GM18907 (cell line): ENCODE measurements around the gene EIF3J.
"Not testable (repeated sequence)": the region's sequence is repeated elsewhere in the genome, so short reads cannot be mapped to it uniquely, and the experiment has no call there.

ENCODE experiments used
- ATAC-seq: cut with Tn5 transposase; IDR thresholded peaks from one replicate; pipeline ENCODE4 v1.9.1; 2021; ENCODE audit warnings: mild to moderate bottlenecking, moderate library complexity; ENCODE audit not compliant: unreplicated experiment

EIF3J gene

DNA sequence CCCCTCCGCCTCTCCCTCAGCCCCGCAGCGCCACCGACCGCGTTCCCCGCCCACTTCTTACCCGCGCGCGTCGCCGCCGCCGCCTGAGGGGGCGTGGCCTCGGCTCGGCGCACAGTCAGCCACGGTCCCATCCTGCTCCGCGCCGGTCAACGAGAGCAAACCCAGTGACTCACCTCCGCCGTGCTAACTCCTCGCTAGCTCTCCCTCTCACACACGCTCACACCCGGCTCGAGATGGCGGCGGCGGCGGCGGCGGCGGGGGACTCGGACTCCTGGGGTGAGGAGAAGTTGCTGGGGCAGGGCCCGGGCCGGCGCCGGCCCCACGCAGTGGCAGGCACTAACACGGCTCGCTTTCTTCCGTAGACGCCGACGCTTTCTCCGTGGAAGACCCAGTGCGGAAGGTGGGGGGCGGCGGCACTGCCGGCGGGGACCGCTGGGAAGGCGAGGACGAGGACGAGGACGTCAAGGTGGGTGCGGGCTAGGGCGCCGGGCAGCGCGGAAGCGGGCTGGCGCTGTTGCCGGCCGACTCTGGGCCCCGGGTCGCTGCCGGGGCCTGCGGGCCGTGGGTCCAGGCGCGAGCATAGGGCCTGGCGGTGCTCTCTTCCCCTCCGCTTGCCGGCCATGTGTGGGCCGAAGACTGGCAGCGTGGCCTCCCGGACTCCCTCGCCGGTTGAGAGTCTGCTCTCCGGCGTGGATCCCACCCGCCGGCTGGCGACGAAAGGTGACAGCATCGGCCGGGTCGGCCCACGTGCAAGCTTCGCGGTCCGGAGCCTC lies at the start of gene EIF3J:
Gene EIF3J, plus strand, starts transcription at position 186 of the 773 bp plus-strand sequence. Its CDS starts 48 bp downstream, at position 234.
- peak; percentile 92 for ATAC-seq

- no peak for ATAC-seq
Observed at GRCh38 chr15:44489464-44489863, 47.5 kb upstream of the EIF3J start.

DNA sequence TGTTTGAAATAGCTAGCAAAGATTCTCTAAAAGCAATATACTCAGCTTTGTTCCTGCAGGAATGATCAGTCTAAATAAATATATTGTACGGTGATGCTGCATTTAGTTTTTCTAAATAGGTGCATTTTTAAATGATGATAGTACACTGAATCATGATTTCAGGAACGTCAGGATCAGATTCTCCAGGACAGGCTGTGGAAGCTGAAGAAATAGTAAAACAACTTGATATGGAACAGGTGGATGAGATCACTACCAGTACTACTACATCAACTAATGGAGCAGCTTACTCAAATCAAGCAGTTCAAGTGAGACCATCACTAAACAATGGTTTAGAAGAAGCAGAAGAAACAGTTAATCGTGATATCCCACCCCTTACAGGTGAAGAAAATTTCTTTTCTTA lies 46.3 kb upstream of the EIF3J start:
- ATAC-seq, result no peak

DNA sequence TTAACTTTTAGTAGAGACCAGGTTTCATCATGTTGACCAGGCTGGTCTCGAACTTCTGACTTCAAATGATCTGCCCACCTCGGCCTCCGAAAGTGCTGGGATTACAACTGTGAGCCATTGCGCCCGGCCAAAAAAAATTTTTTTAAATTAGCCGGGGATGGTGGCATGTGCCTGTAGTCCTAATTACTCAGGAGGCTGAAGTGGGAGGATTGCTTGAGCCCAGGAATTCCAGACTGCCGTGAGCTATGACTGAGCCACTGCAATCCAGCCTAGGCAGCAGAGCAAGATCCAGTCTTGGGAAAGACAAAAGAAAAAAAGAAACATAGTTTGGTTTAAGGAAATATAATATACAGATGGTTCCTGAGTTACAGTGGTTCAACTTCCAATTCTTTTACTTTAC lies 44.9 kb upstream of the EIF3J start:
- no peak for ATAC-seq

DNA sequence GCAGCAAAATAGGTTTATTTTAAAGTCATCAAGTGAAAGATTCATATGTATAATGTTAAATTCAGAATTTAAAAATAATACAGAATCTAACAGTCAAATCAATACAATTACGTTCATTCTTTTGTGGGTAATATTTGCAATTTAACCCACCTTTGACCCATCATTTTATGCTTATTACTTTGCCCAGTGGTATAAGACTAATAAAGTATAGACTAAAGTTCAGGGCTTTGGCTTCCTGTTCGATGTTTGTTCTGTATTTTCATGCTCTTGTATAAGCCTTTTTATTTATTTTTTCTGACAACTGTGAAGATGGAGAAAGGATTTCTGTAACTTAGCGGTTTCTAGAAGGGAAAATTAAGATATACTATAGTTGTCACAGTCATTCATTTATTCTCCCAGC lies 44.3 kb upstream of the EIF3J start:
- ATAC-seq, result no peak

DNA sequence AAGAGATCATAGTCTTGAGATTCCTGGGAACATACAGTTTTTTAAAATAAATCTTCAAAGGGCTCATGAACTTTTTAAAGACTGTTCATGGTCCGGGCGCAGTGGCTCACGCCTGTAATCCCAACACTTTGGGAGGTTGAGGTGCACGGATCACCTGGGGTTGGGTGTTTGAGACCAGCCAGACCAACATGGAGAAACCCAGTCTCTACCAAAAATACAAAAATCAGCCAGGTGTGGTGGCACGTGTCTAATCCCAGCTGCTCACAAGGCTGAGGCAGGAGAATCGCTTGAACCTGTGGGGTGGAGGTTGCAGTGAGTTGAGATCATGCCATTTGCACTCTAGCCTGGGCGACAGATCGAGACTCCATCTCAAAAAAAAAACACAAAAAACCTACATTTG lies 41.4 kb upstream of the EIF3J start:
- ATAC-seq, result no peak

GRCh38 chr15:44500555-44500954 lies 36.4 kb upstream of the EIF3J start:
- no peak for ATAC-seq

DNA sequence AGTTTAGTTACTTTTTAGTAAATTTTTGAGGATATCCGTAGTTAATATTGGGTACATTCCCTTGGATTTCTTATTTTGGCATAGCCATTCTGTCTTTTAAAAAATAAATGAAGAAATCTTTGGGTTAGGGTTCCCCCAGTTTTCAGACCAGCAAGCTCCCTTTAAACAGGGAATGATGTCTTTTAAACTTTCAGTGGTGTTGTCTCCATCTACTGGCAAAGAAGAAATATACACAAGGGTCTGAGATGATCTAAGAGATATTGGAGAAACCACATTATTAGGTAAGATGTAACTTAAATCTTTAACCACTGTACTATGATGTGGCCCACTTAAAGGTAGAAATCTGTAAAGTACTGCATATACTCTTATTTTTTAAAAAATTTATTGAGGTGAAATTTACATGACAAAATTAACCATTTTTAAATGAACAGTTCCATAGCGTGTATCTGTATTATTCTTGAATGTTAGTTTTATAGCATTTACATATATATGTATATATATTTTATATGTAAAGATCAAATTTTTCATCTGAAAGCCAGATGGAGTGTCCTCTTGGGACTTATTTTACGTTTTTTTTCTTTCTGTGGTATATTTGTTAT lies 35.1 kb upstream of the EIF3J start:
- ATAC-seq, result no peak

DNA sequence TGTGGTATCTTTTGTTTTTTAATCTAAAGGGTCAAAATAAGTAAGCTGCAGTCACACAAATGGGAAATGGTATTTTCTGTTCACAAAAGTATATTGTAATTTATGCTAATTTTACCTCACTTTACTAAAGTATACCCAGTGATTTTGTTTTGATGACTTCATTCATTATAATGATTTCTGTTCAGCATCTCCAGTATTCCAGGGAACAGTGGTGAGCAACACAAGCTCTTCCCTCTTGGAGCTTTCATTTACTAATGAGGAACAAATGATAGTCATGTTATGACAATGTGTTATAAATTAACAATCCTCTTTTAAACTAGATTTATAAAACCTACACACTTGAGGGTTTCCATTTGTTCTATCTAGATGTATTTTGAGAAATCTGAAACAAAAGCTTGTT lies 20.5 kb upstream of the EIF3J start:
- ATAC-seq, result no peak

DNA sequence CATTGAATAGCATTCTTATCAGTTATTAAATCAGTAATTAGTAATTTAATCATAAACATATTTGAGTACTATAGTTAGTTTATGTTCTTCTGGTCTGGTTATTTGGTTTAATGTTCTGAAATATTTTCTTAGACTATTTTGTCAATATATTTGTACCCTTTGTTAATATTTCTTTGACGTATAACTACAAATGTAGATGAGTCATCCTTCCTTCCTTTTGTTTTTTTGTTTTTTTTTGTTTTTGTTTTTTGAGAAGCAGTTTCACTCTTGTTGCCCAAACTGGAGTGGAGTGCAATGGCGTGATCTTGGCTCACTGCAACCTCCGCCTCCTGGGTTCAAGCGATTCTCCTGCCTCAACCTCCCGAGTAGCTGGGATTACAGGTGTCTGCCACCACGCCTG lies 17.4 kb upstream of the EIF3J start:
- no peak for ATAC-seq

GRCh38 chr15:44525018-44525417 lies 11.9 kb upstream of the EIF3J start:
- ATAC-seq, result no peak

DNA sequence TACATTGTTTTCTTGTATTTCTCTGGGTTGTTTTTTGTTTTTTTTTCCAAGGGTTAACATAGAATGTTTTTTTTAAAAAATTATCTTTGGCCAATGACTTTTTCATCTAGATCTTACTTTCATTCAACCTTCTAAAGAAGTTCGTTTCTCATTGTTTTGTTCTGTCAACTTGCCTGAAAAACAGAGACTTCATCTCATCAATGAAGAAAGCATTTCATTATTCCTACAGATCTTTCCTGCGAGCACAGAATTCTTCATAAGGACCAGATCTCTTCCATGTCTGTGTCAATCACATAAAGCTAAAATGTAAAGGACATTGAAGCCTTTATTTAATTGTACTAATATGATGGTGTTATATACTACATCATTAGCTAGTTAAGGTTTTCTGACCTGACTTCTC lies 9.7 kb upstream of the EIF3J start:
- no peak for ATAC-seq

DNA sequence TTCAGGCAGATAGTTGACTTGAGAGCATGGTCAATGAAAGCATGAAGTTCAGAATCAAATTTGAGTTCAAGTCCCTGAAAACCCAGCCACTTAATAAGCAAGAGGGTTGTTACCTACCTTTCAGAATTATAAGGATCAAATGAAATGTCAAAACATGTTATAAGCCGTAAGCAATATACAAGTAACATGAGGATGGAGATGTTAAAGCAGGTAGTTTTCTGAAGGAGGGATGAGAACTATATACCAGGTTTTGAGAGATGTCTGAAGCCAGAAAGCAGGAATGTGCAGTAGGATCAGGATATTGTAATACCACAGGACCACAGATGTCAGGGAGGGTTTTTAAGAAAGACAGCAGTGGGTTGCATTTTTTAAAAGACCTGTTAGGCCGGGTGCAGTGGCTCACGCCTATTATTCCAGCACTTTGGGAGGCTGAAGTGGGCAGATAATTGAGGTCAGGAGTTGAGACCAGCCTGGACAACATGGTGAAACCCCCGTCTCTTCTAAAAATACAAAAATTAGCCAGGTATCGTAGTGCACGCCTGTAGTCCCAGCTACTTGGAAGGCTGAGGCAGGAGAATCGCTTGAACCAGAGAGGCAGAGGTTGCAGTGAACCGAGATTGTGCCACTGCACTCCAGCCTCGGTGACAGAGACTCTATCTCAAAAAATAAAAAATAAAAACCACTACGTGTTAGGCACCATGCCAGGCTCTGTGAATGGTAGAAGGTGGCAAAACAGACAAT lies 6.9 kb upstream of the EIF3J start:
- no peak for ATAC-seq

DNA sequence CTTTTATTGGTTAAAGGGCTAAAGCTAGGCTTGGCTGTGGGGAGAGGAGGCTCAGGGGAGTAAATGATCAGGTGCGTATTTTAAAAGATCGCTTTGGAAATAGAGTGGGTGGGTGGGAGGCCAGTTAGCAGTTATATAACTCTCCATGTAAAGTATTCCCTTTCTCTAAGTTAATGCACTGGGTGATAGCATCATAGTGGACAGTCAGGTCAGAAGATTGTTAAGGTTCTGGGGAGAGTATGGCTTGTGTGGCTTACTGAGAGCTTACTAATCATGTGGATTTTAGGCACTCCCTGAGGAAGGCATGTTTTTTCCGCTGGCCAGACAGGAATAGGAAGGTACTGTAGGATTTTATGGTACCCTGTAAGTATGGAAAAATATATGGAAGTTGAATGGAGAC lies 6.3 kb upstream of the EIF3J start:
- no peak for ATAC-seq

- not testable (repeated sequence) for ATAC-seq
Observed at GRCh38 chr15:44532275-44532674, 4.7 kb upstream of the EIF3J start.

DNA sequence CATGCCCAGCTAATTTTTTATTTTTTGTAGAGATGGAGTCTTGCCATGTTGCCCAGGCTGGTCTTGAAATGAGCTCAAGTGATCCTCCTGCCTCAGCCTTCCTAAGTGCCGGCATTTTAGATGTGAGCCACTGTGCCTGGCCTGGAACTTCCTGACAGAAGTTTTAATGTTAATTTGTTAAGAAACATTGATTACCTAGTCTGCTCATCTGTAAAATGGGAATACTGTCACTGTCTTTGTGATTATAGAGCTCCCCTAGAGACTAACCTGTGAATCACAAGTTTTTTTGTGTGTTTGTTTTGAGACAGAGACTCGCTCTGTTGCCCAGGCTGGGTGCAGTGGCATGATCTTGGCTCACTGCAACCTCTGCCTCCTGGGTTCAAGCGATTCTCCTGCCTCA lies 4.3 kb upstream of the EIF3J start:
- no peak for ATAC-seq

DNA sequence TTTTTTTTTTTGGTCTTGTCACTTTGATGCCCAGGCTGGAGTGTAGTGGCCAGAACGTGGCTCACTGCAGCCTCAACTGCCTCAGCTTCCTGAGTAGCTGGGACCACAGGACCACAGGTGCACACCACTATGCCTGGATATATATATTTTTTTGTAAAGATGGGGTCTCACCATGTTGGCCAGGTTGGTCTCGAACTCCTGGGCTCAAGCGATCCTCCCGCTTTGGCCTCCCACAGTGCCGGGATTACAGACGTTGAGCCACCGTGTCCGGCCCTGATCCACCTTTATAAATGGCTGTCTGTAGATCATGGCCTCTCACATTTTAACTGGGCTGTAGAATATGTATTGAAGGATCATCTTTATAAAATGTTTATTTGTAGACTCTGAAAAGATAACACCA lies 1.9 kb upstream of the EIF3J start:
- ATAC-seq, result no peak

GRCh38 chr15:44535523-44536301 lies 1.2 kb upstream of the EIF3J start:
- peak; percentile 3 for ATAC-seq

DNA sequence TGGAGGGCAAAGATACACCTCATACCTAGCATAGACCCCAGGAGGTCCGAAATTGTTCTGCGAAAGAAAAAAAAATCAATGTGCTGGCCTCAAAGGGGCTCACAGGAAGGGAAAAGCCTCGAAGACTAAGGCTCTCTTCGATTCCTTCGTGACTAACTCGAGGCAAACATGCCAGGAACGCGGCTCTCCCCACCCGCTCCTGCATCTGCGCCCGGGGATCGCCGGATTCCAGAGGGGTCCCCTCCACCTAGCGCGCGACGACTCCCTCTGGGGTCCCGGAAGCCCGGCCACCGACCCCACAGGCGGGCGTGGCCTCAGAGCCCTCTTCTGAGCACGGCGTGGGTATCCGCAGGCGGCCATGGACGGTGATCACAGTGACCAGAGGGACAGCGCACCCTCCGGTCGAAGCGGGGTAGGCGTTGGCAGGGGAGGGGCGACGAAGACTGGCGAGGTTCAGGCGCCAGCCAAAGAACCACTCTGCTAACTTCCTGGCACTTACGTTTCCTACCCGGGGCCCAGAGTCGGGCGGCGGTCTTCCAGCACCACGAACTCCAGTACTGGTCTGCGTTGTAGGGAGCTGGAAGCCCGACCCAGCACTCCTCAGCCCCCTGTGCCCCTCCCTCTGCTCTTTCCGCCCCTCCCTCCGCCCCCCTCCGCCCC lies 515 bp upstream of the EIF3J start:
- ATAC-seq, result peak; percentile 69

DNA sequence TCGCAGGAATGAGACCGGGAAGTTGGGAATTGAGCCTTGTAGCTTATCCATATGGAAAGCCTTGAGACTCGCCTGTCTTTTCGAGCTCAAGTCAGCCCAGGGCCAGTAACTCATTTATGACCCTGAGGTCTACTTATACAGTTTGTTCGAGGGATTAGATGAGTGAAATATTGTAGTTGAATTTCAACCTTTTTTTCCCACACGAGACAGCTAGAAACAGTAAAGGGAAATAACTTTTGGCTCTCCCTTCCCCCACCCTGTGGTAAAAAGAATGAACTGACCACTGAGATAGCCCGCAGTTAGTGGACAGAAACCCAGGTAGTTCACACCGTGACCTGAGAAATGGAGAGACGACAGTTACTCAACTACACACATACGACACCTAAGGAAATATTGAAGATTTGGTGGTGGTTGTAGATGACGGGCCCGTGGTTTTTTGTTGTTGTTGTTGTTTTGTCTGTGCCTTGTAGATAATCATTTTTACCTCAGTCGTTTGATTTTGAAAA lies 841 bp downstream of the EIF3J start:
- ATAC-seq, result no peak
